Activated gamma-delta T cell treated with anti-CD3 and anti-CD28 coated beads, Interleukin-2, amount 50 U/mL, for 16 hours (primary cell): ENCODE measurements around the gene UGGT1.

ENCODE experiments used
- DNase-seq: peaks from one replicate; pipeline ENCODE4 v3.0.0-alpha.2; 2020; ENCODE audit warnings: low read depth

UGGT1 gene

GRCh38 chr2:128108166-128108565, 17.2 kb downstream of the UGGT1 start:
- DNase-seq = no peak

- DNase-seq = no peak
These were observed 18.2 kb downstream of the UGGT1 start for GRCh38 chr2:128109243-128109642.

GRCh38 chr2:128115921-128116623, 25.1 kb downstream of the UGGT1 start:
- DNase-seq = no peak

GRCh38 chr2:128134573-128134972, 43.6 kb downstream of the UGGT1 start:
- no peak for DNase-seq

- no peak for DNase-seq
These were observed 46.2 kb downstream of the UGGT1 start for GRCh38 chr2:128137094-128137616.

- no peak for DNase-seq
These were observed 48.6 kb downstream of the UGGT1 start for GRCh38 chr2:128139624-128140023.

- DNase-seq = no peak
These were observed 54.7 kb downstream of the UGGT1 start for GRCh38 chr2:128145651-128146050.

GRCh38 chr2:128153786-128154185, 62.8 kb downstream of the UGGT1 start:
- no peak for DNase-seq

GRCh38 chr2:128154225-128154624, 63.2 kb downstream of the UGGT1 start:
- no peak for DNase-seq

GRCh38 chr2:128155970-128156369, 65.0 kb downstream of the UGGT1 start:
- no peak for DNase-seq

- no peak for DNase-seq
These were observed 65.8 kb downstream of the UGGT1 start for GRCh38 chr2:128156812-128157211.

GRCh38 chr2:128157644-128158043, 66.6 kb downstream of the UGGT1 start:
- DNase-seq = no peak

- DNase-seq = no peak
These were observed 67.2 kb downstream of the UGGT1 start for GRCh38 chr2:128158176-128158575.

GRCh38 chr2:128159437-128159836, 68.4 kb downstream of the UGGT1 start:
- no peak for DNase-seq

- no peak for DNase-seq
These were observed 69.7 kb downstream of the UGGT1 start for GRCh38 chr2:128160616-128161275.

- DNase-seq = no peak
These were observed 71.3 kb downstream of the UGGT1 start for GRCh38 chr2:128162266-128162665.

GRCh38 chr2:128164311-128164710, 73.3 kb downstream of the UGGT1 start:
- no peak for DNase-seq

GRCh38 chr2:128166746-128167353, 75.8 kb downstream of the UGGT1 start:
- no peak for DNase-seq

GRCh38 chr2:128169094-128169493, 78.1 kb downstream of the UGGT1 start:
- no peak for DNase-seq

- DNase-seq = no peak
These were observed 78.5 kb downstream of the UGGT1 start for GRCh38 chr2:128169497-128169896.

GRCh38 chr2:128169933-128170709, 79.1 kb downstream of the UGGT1 start:
- DNase-seq = no peak

GRCh38 chr2:128170776-128171175, 79.8 kb downstream of the UGGT1 start:
- DNase-seq = no peak
